Breast epithelium (tissue), 3 donors: Measurements from ENCODE around the gene RNASE7.

Experiments
- CTCF ChIP-seq, 3 donors: fragments of 450-650 bp; IDR thresholded peaks; one replicate each; pipeline ENCODE4 v1.5.1; 2016 to 2017; ENCODE audit warnings: antibody characterized with exemption in 3 of 3, mild to moderate bottlenecking in 3 of 3, moderate library complexity in 3 of 3
- POLR2A ChIP-seq: fragments of 450-650 bp; IDR thresholded peaks from one replicate; pipeline ENCODE4 v1.6.1; 2016; ENCODE audit warnings: antibody characterized with exemption, mild to moderate bottlenecking, moderate library complexity
- POLR2AphosphoS5 ChIP-seq, 3 donors: sonication (generic); formaldehyde crosslinking; IDR thresholded peaks; one replicate each; pipeline ENCODE4 v1.6.1; 2017; ENCODE audit warnings: antibody characterized with exemption in 3 of 3

- TF ChIP-seq CTCF (IDR thresholded peaks at IDR 0.05) (no peak), POLR2AphosphoS5 (IDR thresholded peaks at IDR 0.05) (no peak), POLR2A (no peak)
Measured at GRCh38 chr14:21018286-21018685, 23.9 kb upstream of the RNASE7 start.
